GM19099 (cell line): ENCODE data around the gene NATD1.

ENCODE experiments used
- POLR2A ChIP-seq: IDR thresholded peaks from 3 replicates; pipeline ENCODE4 v1.6.1; 2011; ENCODE audit warnings: low read depth; ENCODE audit not compliant: insufficient read length; ENCODE audit errors: extremely low read depth

Gene NATD1

DNA sequence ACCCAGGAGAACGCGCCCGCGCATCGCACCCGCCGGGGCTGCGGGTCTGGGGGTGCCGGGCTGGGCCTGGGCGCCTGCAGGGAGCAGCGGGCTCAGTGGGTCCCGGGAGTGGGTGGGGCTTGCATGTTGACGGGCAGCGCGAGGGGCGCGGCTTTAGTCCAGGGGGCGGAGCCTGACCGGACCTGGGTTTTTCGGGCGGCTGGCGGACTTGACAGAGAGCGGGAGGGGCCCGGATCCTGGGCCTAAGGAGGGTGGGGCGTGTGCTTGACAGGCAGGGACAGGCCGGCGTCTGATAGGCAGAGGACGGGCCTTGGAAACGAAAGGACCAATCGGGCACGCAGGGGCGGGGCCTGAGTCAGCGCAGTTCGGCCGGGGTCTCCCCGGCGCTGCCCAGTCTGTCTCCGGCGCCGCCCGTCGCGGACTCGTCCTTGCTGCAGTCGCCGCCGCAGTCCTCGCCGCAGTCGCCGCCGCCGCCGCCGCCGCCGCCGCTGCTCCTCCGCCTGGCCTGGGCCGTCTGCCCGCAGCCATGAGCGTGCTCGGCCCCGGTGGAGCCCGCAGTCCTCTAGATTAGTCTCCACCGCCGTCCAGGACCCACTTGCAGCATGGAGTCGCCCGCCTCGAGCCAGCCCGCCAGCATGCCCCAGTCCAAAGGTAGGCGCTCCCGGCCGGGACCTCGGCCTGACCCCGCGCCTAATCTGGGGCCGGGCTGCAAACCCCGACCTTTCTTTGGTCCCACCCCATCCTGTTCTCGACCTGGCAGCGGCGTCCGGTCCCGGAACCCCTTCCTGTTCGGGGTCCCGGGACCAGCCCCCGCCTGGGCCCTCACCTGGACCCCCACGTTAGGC, 31.3 kb upstream of the NATD1 start, which contains the start of gene MAP2K3:
Gene MAP2K3, plus strand, starts transcription at position 393 of the 845 bp plus-strand sequence. Its CDS starts 210 bp downstream, at position 603.
- TF ChIP-seq POLR2A, result peak; percentile 83

DNA sequence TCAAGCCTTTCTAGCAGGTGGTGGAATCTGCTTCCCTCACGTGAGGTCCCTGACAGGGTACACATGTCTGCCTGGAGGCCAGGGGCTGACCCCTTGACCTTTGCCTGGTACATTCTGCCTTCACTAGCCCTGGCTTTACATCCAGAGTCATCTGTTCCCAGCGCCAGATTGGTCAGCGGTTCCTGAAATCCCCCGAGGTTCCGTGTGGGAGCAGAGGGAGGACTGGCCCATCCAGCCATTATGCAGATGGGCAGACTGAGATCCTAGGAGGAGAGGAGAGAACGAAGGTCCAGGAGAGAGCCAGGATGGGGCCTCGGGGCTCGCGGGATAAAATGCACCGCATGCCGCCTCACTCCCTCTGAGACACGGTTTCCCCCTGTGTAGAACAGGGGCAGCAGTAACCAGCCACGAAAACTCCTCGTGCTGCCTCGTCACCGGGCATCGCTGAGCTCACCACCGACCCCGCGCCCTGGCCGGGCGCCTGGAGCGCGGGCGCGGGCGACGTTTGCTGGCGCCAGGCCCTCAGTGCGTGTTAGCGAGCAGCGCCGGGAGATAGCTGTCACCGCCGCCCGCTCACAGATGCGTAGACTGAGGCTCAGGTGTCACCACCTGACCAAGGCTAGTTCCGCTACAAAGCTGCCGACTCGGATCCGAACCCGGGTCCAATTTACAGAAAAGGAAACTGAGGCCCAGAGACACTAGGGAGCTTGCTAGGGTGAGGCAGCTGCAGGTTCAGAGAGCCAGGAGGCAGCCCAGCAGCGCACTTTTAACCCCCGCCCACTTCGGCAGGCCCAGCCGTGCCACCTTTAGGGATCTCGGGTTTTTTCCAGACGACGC, 30.5 kb upstream of the NATD1 start:
- TF ChIP-seq POLR2A, result no peak

DNA sequence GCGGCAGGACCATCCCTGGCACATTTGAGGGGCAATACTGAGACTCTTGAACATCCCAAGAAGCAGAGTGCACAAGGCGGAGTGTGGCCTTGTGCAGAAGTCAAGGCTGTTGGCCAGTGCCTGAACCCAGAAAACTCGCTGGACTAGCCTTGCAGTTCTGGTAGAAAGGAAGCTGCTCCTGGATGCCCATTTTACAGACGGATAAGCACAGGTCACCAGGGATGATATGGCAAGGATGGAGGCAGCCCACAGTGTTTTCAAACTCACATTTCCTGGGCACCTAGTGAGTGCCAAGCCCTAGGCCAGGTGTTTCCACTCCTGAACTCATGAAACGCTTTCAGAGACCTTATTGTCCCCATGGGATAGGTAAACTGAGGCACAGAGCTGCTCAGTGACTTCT, 29.6 kb upstream of the NATD1 start:
- TF ChIP-seq POLR2A, result no peak

DNA sequence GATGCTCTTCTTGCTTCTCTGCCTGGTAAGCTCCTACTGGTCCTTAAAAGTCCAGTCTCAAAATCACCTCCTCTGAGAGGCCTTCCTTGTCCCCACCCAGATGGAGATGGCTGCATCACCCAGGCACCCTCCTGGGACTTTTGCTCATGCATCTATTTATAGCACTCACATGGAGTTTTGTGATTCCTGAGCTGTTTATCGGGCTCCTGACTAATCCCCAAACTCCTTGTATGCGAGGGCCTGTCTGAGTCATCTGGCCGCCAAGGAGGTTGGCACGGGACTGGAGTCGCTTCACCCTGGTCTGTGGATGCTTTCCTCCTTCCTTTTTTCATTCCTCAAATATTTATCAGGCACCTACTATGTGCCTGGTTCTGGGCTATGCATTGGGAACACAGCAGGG, 29.0 kb upstream of the NATD1 start:
- no peak for TF ChIP-seq POLR2A

DNA sequence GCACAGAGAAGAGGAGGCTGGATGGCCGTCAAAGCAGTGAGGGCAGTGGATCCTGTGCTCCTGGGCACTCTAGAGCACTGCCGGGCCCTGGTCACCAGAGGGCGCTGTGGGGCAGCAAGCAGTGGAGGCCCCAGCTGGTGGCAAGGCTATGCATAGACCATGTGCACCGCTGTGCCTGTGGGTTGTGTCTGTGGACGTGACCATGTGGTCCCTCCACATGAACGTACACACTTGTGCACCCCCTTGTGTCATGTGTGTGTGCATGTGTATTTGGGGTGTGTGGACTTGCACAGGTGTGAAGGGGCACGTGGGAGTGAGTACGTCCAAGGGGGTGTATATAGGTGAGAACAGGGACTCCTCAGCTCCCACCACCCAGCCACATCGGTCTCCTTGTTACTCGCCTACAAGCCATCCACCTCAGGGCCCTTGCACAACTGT, 26.9 kb upstream of the NATD1 start:
- TF ChIP-seq POLR2A, result no peak

DNA sequence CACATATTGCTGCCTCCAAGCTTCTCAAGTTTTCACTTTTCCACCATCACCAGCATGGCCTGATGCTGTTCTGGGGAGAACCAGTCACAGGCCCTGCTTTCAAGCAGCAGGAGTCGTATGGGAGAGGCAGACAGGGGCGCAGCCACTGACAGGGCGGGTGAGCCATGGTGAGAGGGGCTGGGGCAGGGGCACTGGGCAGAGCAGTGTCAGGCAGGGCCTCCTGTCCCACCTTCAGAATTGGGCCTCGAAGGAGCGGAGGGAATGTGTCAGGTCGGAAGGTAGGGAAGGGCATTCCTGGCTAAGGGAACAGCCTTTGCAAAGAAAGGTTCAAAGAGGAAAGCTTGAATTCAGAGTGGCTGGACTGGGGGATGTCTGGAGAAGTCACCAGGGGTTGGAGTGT, 26.4 kb upstream of the NATD1 start:
- no peak for TF ChIP-seq POLR2A

DNA sequence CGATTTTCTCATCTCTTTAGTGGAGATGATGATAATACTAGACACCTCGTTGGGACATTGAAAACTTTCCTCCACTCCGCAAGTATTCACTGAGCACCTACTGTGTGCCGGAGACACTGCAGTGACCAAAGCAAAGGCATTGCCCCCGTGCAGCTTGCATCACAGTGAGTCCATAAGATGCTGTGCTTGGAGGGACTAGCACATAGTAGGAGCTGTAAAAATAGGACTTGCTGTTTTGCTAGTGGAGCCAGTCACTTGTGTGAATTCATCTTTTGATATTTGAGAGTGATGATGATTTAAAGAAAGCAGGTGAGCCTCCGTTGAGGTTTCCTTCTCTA, 26.0 kb upstream of the NATD1 start:
- no peak for TF ChIP-seq POLR2A

DNA sequence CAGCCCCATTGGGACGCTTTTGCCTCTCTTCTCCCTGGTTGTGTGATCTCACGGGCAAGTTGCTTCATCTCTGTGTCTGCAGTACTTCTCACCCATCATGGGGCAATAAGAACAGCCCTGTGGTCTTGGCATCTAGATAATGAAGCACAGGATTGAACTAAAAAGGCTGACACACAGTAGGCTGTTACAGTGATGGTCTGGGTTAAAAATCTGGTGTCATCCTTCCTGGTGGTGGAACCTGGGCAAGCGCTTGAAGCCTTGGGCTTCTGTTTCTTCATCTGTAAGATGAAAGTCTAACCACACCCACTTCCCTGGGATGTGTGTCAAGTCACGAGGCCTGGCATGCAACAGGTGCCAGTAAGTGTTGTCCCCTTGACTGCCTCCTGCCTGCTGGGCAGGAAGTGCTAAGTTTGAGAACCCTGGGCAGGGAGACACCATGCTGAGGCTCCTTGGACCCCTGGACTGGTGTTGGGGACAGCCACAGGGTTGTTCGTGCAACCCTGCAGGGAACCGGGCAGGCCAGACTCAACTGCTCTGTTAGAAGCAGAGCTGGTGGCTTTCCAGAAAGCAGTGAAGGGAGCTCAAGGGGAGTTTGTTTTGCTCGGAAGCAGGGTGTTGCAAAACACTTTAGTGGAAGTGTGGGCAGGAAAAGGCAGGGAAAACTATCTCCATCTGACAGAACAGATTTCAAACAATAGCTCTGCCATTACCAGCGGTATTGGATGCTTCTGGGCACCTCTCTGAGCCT, 25.4 kb upstream of the NATD1 start:
- TF ChIP-seq POLR2A, result no peak

DNA sequence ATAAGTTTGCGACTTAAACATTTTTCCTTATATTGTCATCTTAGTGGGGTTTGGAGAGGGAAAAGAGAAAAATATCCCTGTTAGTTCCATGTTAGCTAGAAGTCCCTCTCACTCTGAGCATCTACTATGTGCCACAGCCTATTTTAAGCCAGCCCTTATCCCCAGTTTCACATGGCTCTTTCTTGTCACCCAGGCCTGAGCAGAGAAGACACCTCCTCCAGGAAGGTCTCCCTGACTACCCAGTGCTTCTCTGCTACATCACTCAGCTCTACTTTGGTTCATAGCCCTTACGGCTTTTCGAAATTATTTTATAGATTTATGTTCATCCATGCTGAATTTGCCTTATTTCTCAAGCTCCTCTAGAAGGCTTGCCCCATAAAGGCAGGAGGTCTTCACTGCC, 24.1 kb upstream of the NATD1 start:
- TF ChIP-seq POLR2A, result no peak

DNA sequence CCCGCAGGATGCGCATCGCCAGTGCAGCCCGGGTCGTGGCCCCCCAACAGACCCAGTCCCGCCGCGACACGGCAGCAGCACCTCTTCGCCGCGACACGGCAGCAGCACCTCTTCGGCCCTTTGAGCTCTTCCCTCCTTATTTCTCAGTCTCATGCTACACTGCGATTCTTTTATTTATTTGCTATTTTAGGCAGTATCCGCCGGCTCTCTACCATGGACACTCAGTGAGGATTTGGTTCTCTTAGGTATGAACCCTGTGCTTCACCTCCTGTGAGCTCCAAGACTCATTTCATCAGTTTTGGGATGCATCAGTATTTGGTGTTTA, 23.0 kb upstream of the NATD1 start:
- TF ChIP-seq POLR2A, result no peak

DNA sequence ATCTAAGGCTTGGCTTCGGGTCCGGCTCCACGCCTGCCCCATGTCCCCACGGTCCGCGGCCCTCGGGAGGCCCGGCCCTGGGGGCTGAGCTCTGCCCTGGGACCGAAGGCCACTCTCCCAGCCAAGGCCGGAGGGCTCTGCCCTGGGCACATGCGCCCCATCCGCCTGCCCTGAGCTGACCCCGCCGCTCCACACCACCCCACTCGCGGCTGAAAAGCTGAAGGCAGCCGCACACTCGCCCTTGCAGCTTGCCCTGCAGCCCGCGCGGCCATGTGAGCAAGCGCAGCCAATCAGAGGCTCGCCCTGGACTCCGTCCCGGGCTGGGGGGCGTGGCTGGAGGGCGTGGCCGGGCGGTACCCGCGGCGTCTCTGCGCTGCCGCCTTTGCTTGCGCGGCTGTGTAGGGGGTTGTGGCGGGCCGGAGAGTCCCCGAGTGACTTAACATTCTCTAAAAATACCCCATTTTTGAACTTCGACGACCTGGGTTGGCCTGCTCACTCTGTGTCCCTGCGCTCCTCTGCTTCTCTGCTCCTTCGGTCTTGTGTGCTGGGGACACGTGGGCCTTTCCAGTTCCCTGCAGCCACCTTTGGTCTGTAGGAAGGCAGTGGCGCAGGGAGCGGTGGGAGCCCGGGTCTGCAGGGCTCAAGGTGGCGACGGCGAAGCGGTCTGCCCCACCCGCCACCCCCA, 22.5 kb upstream of the NATD1 start:
- peak; percentile 66 for TF ChIP-seq POLR2A

DNA sequence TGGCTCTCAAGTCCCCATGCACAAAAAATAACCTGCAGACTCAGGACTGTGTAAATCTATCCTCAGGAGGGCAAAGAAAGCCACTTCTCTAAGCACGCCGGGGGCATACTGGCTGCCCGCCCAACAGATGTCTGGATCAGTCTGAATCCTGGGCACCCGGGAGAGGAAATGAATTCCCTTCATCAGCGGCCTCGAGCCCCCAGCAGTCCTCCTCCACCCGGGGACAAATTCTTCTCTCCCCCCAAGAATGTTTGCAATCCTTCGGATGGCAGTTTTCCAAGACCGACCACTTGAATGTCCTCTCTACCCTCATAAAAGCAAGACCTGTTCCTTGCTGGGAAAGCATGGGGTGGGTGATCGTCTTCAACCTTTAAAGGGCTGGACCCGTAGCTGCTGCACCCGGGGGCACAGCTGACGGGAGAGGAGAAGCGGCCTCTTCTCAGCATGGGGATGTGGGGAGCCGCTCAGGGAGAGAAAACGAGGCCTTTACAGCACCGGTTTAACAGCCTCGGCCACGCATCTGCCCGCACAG, 21.9 kb upstream of the NATD1 start:
- no peak for TF ChIP-seq POLR2A

DNA sequence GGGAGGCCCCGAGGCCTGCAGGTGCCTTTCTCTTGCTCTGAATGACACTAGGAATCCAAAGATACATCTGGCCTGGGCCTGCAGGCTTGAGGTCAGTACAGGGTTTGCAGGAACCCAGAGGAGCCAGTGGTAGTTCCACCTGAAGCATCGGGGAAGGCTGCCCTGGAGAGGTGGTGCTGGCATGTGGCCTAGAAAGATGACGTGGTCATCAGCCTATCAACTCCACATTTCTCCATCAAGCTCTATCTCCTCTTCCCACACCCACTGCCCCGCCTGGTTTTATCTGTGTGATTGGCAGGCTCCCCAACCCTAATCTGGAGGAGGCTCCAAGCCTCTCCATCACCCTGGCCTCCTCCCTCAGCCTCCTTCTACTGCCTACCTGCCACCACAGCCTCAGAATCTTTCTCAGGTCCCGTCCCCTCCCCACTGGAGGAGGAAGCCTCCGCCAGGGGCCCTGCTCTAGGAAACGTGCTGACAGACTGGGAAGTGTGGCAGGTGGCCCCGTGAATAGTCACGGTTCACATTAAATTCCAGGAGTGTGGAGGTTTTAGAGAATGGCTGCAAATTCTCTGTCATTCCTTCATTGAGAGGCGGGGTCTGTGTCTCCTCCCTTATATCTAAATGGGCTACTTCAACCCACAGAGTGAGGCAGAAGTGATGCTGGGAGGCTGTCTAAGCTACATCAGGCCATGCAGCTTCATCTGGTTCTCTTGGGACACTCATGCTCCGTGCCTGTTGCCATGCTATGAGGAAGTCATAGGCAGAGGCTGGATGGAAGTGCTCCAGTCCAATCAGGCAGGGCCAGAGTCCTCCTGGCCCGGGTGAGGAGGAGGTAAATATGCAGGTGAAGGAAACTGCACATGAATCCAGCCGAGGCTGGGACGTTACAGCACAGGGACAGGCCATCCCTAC, 19.9 kb upstream of the NATD1 start:
- no peak for TF ChIP-seq POLR2A

DNA sequence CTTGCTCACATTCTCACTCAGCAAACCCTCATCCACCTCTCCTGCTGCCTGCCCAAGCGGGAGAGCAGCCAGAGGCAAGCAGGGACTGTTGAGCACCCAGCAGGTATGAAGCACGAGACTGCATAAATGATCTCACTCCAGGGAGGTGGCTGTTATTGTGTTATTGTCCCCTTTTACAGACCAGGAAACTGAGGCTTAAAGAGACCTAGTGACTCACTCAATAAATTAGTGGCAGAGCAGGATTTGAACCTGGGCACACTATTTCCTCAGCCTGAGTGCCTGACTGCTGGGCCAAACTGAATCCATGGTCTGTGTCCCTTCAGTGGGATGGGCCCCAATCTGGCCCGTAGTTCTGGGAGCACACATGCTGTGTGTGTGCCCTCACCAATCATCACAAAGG, 19.0 kb upstream of the NATD1 start:
- TF ChIP-seq POLR2A, result no peak
